Activated CD4-positive, alpha-beta T cell treated with anti-CD3 and anti-CD28 coated beads for 36 hours (primary cell): ENCODE data around the gene PKD1. TPM values are rescaled to one million over a fixed set of nuclear protein-coding genes. Genes with fewer than 3 reads are reported as not detected.

Source experiments
- ATAC-seq: fragments of 200-7000 bp; cut with Tn5 transposase; one replicate; pipeline ENCODE4 v1.10.0; 2021; ENCODE audit warnings: mild to moderate bottlenecking, moderate library complexity
- CTCF ChIA-PET: fragments of 350-600 bp; sonication (Branson Sonifier 250); formaldehyde crosslinking; loops from one replicate; lab custom pipeline; 2021; ENCODE audit warnings: antibody characterized with exemption; lab: Charles Lee
- POLR2A ChIA-PET: fragments of 350-600 bp; sonication (Branson Sonifier 250); formaldehyde crosslinking; loops from one replicate; lab custom pipeline; 2021; ENCODE audit warnings: antibody characterized with exemption, inconsistent platforms; lab: Charles Lee
- DNase-seq: peaks from one replicate; pipeline ENCODE4 v3.0.0-alpha.2; 2020
- H3K27ac Mint-ChIP-seq: one replicate; pipeline ENCODE4 v1.8.0; 2021; ENCODE audit warnings: mixed read lengths
- H3K27me3 Mint-ChIP-seq: one replicate; pipeline ENCODE4 v1.8.0; 2021; ENCODE audit warnings: mixed read lengths
- H3K36me3 Mint-ChIP-seq: one replicate; pipeline ENCODE4 v1.8.0; 2021; ENCODE audit warnings: low read depth, mixed read lengths
- H3K4me1 Mint-ChIP-seq: one replicate; pipeline ENCODE4 v1.8.0; 2021; ENCODE audit warnings: mixed read lengths
- H3K4me3 Mint-ChIP-seq: one replicate; pipeline ENCODE4 v1.8.0; 2021; ENCODE audit warnings: mild to moderate bottlenecking, moderate library complexity, mixed read lengths
- H3K9me3 Mint-ChIP-seq: one replicate; pipeline ENCODE4 v1.8.0; 2021; ENCODE audit warnings: low read depth, mixed read lengths
- intact Hi-C, 2 experiments: fragments of 100-400 bp; cut with DNase I in 1 of 2; cut with micrococcal nuclease in 1 of 2; formaldehyde crosslinking; loops; one replicate each; pipeline versions ENCODE4 v1.14.2 to v1.15.1; 2022 to 2024; cut with DNase I, micrococcal nuclease
- total RNA-seq, 2 experiments: library from RNA; stranded (reverse); gene quantifications; one replicate each; pipeline ENCODE4 v1.2.3, GENCODE V29; 2021

PKD1 gene
- total RNA-seq, 2 experiments from 2014 or later: 64.3 to 71.2 TPM

DNA sequence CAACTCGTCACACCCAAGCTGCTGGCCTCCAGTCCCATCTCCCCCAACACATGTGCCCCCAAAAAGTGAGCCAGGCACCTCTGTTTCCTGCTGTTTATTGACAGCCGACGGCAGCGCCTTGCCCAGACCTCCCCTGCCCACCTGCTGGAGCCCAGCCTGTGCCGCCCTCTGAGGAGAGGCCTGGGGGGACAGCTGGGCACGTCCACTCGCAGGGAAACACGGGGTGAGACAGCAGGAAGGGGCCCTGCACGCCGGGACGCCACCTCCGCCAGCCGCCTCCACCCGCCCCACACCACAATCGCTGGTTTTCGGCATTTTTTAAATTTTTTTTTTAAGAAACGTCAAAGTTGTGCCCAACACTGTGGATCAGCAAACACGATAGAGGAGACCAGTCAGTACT lies 41.4 kb upstream of the PKD1 start:
- DNase-seq: no peak
- Mint-ChIP-seq H3K4me1 (no peaks in the 10 kb centered on the region), H3K36me3 (peaks cover 18% of the 10 kb centered on the region), H3K27me3 (no peaks in the 10 kb centered on the region), H3K4me3 (no peak overlapping the region), H3K27ac (no peak overlapping the region), H3K9me3 (no peaks in the 10 kb centered on the region)
- no peak for ATAC-seq
- CTCF ChIA-PET: no interaction called here
- intact Hi-C loops: no loop called here
- POLR2A ChIA-PET: no interaction called here

DNA sequence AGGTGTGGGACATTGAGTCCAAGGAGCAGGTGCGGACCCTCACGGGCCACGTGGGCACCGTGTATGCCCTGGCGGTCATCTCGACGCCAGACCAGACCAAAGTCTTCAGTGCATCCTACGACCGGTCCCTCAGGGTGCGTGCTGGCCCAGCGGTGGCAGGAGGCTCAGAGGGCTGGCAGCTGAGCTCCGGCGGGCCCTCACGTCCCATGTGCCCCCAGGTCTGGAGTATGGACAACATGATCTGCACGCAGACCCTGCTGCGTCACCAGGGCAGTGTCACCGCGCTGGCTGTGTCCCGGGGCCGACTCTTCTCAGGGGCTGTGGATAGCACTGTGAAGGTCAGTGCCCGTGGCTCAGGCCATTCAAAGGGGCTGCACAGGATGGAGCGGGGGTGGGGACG lies 40.3 kb upstream of the PKD1 start:
- H3K4me3 Mint-ChIP-seq: no peak overlapping the region
- no peaks in the 10 kb centered on the region for H3K9me3 Mint-ChIP-seq
- POLR2A ChIA-PET: no interaction called here
- no peak overlapping the region for H3K27ac Mint-ChIP-seq
- DNase-seq: no peak
- H3K36me3 Mint-ChIP-seq: peaks cover 18% of the 10 kb centered on the region
- intact Hi-C loops: no loop called here
- CTCF ChIA-PET: no interaction called here
- no peak for ATAC-seq
- no peaks in the 10 kb centered on the region for H3K27me3 Mint-ChIP-seq
- no peaks in the 10 kb centered on the region for H3K4me1 Mint-ChIP-seq

DNA sequence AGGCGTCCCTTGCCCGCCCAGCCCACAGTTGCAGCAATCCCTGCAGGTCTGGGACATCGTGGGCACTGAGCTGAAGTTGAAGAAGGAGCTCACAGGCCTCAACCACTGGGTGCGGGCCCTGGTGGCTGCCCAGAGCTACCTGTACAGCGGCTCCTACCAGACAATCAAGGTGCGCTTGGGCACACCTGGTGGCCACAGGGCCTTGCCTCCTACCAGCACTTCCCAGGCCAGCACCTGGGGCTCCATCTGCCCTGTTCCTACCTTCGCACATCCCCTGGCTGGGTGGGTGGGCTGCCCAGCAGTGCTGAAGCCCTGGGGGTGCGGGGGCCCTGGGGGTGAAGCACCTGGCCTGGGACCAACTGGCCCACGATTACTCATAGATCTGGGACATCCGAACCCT lies 39.8 kb upstream of the PKD1 start:
- ChIA-PET CTCF (no interaction called here), POLR2A (no interaction called here)
- no peaks in the 10 kb centered on the region for H3K9me3 Mint-ChIP-seq
- H3K4me1 Mint-ChIP-seq: no peaks in the 10 kb centered on the region
- no peak overlapping the region for H3K4me3 Mint-ChIP-seq
- ATAC-seq (no peak), DNase-seq (no peak)
- H3K27ac Mint-ChIP-seq: no peak overlapping the region
- intact Hi-C loops: no loop called here
- H3K27me3 Mint-ChIP-seq: no peaks in the 10 kb centered on the region
- peaks cover 18% of the 10 kb centered on the region for H3K36me3 Mint-ChIP-seq

DNA sequence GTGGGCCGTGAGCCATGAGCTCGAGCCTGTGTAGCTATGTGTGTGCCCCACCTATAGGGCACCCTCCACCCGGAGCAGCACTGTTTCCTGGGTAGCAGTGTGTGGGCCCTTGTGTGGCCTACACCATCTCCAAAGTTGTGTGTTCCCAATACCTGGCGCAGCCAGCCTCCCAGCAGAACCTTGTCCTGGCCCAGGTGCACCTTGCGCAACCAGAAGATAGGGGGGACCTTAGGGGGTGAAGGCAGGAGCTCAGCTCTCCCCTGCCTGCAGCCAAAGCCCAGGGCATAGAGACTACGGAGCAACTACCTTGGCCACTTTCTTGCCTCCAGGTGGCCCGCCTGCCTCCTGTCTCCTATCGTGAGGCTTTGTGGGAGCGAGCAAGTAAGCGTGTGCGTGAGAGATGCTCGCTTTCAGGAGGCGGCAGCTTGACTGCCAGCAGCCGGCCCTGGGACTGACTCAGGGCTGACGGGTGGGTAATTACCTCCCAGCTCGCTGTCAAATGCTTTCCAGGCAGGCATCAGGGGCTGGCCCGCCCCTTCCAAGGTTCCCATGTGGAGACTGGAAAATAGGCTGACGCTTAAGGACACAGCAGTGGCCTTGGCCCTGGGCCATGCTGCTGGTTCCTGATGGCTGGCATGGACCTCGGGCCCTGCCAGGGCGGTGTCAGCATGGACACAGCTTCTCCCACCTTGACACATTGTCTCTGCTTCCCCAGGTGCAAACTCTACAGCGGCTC lies 38.9 kb upstream of the PKD1 start:
- no peak for ATAC-seq
- H3K4me1 Mint-ChIP-seq: no peaks in the 10 kb centered on the region
- H3K4me3 Mint-ChIP-seq: no peak overlapping the region
- peaks cover 18% of the 10 kb centered on the region for H3K36me3 Mint-ChIP-seq
- DNase-seq: no peak
- intact Hi-C loops: no loop called here
- no peak overlapping the region for H3K27ac Mint-ChIP-seq
- POLR2A ChIA-PET: no interaction called here
- H3K9me3 Mint-ChIP-seq: no peaks in the 10 kb centered on the region
- CTCF ChIA-PET: interaction anchor here (0.6 kb wide), 1 partner anchor 152 kb away, joined by 3 read pairs; no protein-coding TSS in a partner anchor
- H3K27me3 Mint-ChIP-seq: no peaks in the 10 kb centered on the region

DNA sequence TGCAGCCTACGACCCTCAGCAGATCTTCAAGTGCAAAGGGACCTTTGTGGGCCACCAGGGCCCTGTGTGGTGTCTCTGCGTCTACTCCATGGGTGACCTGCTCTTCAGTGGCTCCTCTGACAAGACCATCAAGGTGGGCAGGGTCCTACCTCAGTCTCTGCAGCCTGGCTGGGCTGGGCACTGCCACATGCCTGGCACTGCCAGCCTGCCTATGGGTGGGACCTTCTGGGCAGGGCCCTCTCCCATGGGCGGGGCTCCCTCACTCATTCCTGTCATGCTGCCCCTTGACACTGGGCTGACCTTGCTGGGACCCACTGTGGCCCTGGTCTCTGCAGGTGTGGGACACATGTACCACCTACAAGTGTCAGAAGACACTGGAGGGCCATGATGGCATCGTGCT lies 38.2 kb upstream of the PKD1 start:
- POLR2A ChIA-PET: no interaction called here
- intact Hi-C loops: no loop called here
- ATAC-seq (no peak), DNase-seq (no peak)
- CTCF ChIA-PET: no interaction called here
- no peaks in the 10 kb centered on the region for H3K27me3 Mint-ChIP-seq
- no peak overlapping the region for H3K4me3 Mint-ChIP-seq
- no peaks in the 10 kb centered on the region for H3K4me1 Mint-ChIP-seq
- H3K27ac Mint-ChIP-seq: no peak overlapping the region
- no peaks in the 10 kb centered on the region for H3K9me3 Mint-ChIP-seq
- H3K36me3 Mint-ChIP-seq: peaks cover 18% of the 10 kb centered on the region

DNA sequence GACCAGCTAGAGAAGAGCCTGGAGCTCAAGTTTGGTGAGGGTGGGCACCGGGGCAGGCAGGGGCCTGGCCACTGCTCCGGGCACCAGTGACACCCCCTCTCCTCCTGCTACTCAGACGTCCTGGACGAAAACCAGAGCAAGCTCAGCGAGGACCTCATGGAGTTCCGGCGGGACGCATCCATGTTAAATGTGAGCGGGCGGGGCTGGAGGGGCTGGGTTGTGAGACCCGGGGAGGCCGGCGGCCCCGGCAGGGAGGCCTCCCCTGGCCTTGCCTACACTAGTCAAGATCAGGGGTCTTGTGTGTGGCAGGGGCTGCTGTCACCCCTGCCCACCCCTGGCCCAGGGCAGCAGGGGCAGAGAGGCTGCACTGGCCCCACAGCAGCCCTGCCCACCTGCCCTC lies 37.7 kb upstream of the PKD1 start:
- Mint-ChIP-seq H3K4me1 (no peaks in the 10 kb centered on the region), H3K4me3 (no peak overlapping the region), H3K36me3 (peaks cover 18% of the 10 kb centered on the region), H3K27me3 (no peaks in the 10 kb centered on the region), H3K27ac (no peak overlapping the region), H3K9me3 (no peaks in the 10 kb centered on the region)
- DNase-seq: no peak
- ChIA-PET CTCF (interaction anchor here (1.1 kb wide), 1 partner anchor 21 kb away, joined by 3 read pairs; no protein-coding TSS in a partner anchor), POLR2A (interaction anchor here (1.3 kb wide), 1 partner anchor 18 kb away, joined by 4 read pairs; the partner anchor contains the start of gene TRAF7)
- no peak for ATAC-seq
- intact Hi-C loops: no loop called here

DNA sequence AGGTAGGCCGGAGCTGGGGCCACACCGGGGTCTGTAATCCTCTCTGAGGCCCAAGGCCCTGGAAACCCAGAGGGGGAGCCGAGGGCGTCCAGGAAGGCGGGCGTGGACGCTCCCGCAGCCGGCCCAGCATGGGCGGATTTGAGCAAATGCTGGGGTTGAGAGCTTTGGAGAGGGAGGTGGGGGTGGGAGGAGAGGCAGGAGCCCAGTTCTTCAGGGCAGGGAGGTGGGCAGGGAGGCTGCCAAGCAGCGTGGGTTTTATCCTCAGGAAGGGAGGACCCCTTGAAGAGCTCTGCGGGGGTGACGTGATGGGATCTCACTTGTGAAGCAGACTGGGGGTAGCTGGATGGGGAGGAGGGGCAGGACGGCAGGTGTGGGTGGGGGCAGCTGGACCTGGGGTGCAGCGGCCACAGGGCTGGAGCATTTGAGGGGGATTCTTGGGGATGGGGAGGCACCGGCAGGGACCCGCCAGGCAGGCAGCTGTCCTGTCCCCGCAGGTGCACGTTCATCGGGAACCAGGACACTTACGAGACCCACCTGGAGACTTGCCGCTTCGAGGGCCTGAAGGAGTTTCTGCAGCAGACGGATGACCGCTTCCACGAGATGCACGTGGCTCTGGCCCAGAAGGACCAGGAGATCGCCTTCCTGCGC lies 37.1 kb upstream of the PKD1 start:
- H3K27me3 Mint-ChIP-seq: no peaks in the 10 kb centered on the region
- H3K9me3 Mint-ChIP-seq: no peaks in the 10 kb centered on the region
- H3K27ac Mint-ChIP-seq: no peak overlapping the region
- CTCF ChIA-PET: interaction anchor here (1.1 kb wide), 1 partner anchor 21 kb away, joined by 3 read pairs; no protein-coding TSS in a partner anchor
- no peak for ATAC-seq
- H3K4me1 Mint-ChIP-seq: no peaks in the 10 kb centered on the region
- H3K4me3 Mint-ChIP-seq: no peak overlapping the region
- intact Hi-C loops: no loop called here
- H3K36me3 Mint-ChIP-seq: peaks cover 18% of the 10 kb centered on the region
- no peak for DNase-seq
- POLR2A ChIA-PET: interaction anchor here (1.3 kb wide), 1 partner anchor 18 kb away, joined by 4 read pairs; the partner anchor contains the start of gene TRAF7

DNA sequence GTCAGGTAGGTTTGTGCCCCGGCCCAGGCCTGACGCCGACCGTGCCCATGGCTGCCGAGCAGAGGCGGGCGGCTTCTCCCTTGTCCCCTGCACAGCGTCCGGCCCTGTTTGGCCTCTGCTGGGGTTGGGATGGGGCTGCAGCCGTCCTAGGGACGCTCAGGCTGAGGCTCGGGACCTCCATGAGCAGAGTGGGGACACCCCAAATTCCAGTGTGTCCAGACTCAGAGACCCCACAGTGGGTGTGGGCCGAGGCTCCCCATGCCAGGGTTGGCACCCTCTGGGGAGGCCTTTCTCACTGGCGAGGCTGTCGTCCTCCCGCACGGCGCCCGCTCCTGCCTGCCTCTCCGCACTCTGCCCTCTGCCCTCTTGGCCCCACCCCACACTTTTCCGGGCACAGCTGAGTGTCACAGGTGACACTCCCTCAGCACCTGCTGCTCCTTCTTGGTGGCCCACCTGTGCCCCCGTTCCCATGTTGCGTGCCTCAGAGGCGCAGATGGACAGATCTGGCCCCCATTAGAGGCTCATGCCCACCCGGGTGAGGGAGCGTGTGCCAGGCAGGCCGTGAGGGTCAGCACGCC lies 36.0 kb upstream of the PKD1 start:
- intact Hi-C loops: no loop called here
- no peak overlapping the region for H3K27ac Mint-ChIP-seq
- CTCF ChIA-PET: no interaction called here
- H3K27me3 Mint-ChIP-seq: no peaks in the 10 kb centered on the region
- ATAC-seq (no peak), DNase-seq (no peak)
- no peaks in the 10 kb centered on the region for H3K4me1 Mint-ChIP-seq
- H3K36me3 Mint-ChIP-seq: peaks cover 15% of the 10 kb centered on the region
- H3K4me3 Mint-ChIP-seq: no peak overlapping the region
- no peaks in the 10 kb centered on the region for H3K9me3 Mint-ChIP-seq
- POLR2A ChIA-PET: no interaction called here

DNA sequence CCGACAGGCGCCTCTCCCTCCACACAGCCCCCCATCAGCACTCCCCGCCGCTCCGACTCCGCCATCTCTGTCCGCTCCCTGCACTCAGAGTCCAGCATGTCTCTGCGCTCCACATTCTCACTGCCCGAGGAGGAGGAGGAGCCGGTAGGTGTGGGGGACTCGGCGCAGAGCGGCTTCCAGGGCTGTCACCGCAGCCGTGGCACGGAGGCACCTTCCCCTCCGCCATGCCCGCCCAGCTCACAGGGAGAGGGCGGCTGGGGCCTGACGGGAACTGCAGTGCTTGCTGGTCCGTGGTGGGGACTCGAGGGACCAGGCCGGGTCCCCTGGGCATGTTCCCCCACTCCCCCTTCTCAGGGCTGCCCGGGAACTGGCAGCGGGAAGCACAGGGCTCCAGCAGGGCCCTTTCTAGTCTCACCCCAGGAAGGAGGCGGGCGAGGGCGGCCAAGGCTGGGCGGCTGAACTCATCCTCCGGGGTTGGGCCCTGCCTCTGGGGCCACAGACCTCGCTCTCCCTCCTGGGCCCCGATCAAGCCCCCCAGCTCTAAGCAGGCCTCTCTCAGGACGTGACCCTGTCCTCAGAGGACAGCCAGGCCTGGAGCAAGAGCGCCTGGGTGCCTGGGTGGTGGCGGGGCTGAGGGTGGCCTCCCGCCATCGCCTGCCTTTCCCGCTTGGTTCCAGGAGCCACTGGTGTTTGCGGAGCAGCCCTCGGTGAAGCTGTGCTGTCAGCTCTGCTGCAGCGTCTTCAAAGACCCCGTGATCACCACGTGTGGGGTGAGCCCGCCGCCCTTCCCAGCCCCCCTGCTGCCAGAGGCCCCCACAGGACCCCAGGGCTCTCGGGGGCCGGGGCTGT lies 35.1 kb upstream of the PKD1 start:
- ChIA-PET CTCF (no interaction called here), POLR2A (no interaction called here)
- Mint-ChIP-seq H3K27me3 (no peaks in the 10 kb centered on the region), H3K27ac (no peak overlapping the region), H3K36me3 (peaks cover 14% of the 10 kb centered on the region), H3K4me3 (no peak overlapping the region), H3K9me3 (no peaks in the 10 kb centered on the region), H3K4me1 (no peaks in the 10 kb centered on the region)
- ATAC-seq (no peak), DNase-seq (no peak)
- intact Hi-C loops: no loop called here

DNA sequence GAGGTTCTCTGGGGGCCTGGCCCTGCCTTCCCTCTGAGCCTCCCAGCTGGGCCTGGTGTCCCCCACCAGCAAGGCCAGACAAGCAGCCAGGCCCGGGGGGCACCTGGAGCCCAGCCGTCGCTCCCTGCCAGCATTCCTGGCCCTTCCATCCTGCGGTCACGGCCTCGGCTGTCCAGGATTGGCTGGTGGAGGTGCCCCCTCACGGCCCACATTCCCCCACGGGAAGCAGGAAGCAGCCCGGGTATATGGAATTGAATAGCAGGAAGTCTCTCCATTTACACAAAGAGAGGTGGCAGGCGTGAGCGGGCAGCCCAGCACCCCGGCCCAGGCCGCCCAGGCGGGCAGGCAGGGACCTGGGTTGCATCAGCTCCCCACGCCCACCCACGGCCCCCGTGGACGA lies 34.4 kb upstream of the PKD1 start:
- Mint-ChIP-seq H3K4me1 (no peaks in the 10 kb centered on the region), H3K27ac (no peak overlapping the region), H3K36me3 (peaks cover 15% of the 10 kb centered on the region), H3K9me3 (no peaks in the 10 kb centered on the region), H3K27me3 (no peaks in the 10 kb centered on the region), H3K4me3 (no peak overlapping the region)
- DNase-seq (no peak), ATAC-seq (no peak)
- CTCF ChIA-PET: no interaction called here
- POLR2A ChIA-PET: no interaction called here
- intact Hi-C loops: no loop called here

DNA sequence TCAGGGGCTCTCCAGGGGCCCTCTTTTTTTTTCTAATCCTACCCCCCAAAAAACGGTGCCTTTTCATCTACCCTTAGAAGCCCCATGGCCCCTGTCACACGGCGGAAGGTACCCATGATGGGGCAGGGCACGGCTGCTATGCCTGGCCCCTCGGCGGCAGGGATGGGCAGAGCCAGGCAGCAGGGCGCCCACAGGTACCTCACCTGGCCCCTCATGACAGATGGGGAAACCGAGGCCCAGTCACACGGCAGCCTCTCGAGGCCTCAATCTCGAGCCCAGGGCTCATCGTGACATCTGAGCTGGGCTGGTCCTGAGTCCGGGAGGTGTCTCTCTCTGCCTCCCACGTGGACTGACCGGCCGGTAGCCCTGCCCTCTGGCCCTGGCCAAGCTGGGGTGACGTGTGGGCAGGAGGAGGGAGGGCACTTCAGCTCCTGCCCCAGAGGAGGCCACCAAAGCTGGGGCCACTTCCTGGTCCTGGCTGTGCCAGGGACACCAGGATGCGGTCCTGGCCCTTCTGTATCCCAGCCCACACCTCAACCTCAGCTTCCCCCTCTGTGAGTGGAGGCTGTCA lies 31.5 kb upstream of the PKD1 start:
- Mint-ChIP-seq H3K27ac (no peak overlapping the region), H3K4me3 (no peak overlapping the region), H3K36me3 (peaks cover 5% of the 10 kb centered on the region), H3K4me1 (no peaks in the 10 kb centered on the region), H3K9me3 (no peaks in the 10 kb centered on the region), H3K27me3 (no peaks in the 10 kb centered on the region)
- ATAC-seq: no peak
- no peak for DNase-seq
- intact Hi-C loops: no loop called here
- ChIA-PET POLR2A (no interaction called here), CTCF (interaction anchor here (0.6 to 0.7 kb wide), 2 partner anchors 12 to 22 kb away, joined by 3 read pairs; no protein-coding TSS in a partner anchor)
